ENCODE data around the gene HSF2.

- TF ChIP-seq CTCF (IDR thresholded peaks at IDR 0.05) (no peak), POLR2A (IDR thresholded peaks at IDR 0.05) (no peak)
Measured at GRCh38 chr6:122360809-122361208, 38.6 kb upstream of the HSF2 start.

All from vagina (tissue), 2 donors.